Measurements from ENCODE around the gene TRIO.

The TRIO gene

GRCh38 chr5:14167211-14167845 is 24.2 kb downstream of the TRIO start:
- DNase-seq (ENCODE audit: low read depth, low spot score) = no peak

- DNase-seq (ENCODE audit: low read depth, low spot score) = no peak
These were observed 25.1 kb downstream of the TRIO start for GRCh38 chr5:14168144-14168792.

DNA sequence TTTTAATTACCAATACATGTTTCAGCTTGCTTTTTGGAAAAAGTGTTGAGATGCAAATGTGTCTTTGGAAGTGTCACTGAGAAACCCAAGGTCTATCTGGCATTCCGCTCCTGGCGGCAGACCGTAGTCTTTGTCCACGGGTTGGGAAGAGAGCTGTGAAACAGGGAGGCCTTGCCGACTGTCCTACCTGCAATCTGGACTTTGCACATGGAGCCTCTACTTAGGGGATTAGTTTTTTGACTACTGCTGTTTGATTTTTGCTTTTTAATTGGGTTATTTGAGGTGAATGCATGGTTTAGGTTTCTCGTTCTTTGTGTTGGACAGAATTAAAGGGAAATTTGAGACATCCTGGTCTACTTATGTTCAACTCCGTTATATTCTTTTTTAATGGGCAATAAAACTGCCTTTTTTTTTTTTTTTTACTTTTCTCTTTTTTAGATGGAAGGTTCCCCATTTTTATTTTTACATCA is 25.7 kb downstream of the TRIO start:
- no peak for DNase-seq (ENCODE audit: low read depth, low spot score)

GRCh38 chr5:14171046-14171445 is 27.9 kb downstream of the TRIO start:
- DNase-seq (ENCODE audit: low read depth, low spot score) = no peak

DNA sequence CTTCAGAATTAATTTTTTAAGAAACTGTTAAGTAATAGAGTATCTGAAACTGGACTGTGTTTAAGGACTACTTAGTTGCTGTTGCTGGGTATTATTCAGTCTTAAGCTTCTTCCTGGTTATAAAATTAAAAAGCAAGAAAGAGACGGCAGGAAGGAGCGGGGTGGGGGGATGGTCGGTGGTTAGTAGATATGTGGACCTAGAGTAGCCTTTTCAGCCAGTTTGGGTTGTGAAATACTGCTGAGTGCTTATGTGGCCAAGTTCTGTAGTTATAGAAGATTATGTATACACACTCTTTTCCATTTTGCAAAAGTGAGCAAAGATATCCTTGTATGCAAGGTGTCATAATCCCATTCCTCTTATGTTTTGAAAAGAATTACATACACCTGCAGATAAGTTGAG is 28.5 kb downstream of the TRIO start:
- DNase-seq (ENCODE audit: low read depth, low spot score) = no peak

DNA sequence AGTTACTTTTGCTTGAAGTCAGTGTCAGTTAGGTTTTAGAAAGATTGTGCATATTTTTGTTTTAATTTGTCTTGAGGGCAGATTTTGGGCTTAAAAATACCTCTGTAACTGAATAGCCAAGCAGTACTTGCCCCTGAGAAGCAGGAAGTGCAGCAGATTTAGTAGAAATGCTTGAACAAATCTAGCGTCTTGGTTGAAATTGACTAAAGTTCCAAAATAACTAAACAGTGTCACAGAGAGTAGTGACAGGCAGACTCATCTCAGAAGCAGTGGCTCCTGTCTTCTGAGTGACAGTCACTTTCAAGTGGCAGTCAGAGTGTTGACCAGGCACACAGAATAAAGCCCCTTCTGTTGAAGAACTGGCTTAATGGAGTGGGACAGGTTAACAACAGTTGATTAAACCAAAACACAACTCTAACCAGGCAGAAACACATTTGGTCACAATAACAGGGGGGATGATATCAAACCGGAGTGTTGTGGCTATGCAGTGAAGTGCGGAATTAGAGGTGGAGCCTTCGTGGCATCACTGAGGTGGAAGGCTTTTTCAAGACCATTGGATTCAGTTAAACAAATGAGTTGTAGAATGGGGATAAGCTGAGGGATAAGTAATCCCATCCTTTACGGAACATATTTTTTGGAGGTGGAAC is 29.1 kb downstream of the TRIO start:
- no peak for DNase-seq (ENCODE audit: low read depth, low spot score)

GRCh38 chr5:14173377-14174229 is 30.5 kb downstream of the TRIO start:
- no peak for DNase-seq (ENCODE audit: low read depth, low spot score)

DNA sequence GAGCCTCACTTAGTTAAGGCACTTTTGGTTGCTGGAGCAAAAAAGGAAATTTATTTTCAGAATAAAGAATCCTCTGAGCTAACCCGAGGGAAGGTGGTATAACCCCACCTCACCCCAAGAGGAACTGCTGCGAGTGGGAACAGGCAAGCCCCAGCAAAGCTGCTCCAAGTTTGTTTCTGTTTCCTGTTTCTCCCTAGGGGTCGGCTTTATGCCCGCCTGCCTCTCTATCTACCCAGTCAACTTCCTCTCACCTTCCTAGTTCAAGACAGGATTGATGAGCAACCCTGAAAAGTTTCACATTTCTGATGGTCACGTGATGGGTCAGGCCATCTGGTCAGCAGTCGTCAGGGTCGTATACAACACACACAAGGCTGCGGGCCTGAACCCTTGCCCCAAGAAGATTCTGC is 31.1 kb downstream of the TRIO start:
- DNase-seq (ENCODE audit: low read depth, low spot score) = no peak

DNA sequence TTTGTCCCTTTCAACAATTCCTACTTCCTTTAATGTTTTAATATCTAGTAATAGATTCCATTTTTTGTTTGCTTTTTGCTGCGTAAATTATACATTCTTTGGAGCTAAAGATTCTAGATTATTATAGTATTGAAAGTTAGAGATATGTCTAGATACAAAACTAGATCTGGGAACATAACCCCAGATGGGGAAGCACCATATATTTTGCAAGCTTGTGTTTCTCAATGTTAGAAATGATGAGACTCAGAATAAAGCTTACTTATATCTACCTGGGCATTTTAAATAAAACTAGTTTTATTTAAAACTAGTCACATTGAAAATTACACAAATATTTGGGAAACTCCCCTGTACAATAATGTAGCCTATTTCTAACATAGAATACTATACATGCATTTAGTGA is 32.2 kb downstream of the TRIO start:
- no peak for DNase-seq (ENCODE audit: low read depth, low spot score)

GRCh38 chr5:14176888-14177287 is 33.7 kb downstream of the TRIO start:
- DNase-seq (ENCODE audit: low read depth, low spot score) = no peak

DNA sequence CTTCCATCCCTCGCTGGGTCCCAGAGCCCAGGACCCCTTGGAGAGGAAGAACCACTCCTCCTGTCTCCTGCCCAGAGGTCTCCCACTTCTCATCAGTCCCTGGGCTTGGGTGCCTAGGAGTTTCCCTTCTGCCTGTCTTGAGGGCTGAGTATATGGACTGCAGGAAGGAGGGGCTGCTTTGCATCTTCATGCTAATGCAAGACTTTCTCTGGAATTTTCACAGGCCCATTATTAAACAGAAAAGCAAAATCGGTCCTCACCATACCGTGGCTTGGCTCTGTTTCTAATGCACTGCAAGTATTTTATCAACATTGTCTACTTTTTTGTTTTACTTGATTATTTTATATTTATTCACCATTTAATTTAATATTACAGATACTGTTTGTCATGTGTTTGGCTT is 34.5 kb downstream of the TRIO start:
- no peak for DNase-seq (ENCODE audit: low read depth, low spot score)

DNA sequence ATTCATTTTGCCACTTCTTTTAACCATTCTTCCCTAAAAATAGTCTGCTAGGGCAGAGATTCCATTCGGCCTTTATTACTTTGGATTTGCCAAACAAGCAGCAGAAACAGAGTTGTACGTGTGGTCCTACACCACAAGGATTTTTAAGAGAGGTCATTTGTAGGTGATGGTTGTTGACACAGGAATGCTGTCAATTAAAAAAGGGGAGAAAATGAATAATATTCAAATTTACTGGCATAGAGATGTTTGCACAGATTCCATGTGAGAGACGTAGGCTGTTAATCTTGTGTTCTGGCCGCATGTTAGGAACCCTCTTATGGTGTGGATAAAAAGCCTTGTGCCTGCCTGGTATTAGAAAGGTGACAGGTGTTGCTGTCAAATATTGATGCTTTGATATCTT is 34.9 kb downstream of the TRIO start:
- DNase-seq (ENCODE audit: low read depth, low spot score) = no peak

GRCh38 chr5:14178671-14179211 is 35.6 kb downstream of the TRIO start:
- peak; percentile 57 for DNase-seq (ENCODE audit: low read depth, low spot score)

- DNase-seq (ENCODE audit: low read depth, low spot score) = no peak
These were observed 36.3 kb downstream of the TRIO start for GRCh38 chr5:14179446-14179845.

DNA sequence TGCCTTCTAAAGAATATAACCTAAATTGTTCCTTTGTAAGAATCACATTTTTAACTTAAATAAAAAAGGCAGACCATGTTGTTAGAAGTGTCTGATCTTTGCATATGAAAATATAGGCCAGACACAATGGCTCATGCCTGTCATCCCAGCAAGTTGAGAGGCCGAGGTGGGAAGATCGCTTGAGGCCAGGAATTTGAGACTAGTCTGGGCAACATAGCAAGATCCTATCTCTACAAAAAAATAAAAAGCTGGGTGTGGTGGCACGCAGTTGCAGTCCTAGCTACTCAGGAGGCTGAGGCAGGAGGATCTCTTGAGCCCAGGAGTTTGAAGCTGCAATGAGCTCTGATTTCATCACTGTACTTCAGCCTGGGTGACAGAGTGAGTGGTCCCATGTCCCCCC is 37.3 kb downstream of the TRIO start:
- no peak for DNase-seq (ENCODE audit: low read depth, low spot score)

- no peak for DNase-seq (ENCODE audit: low read depth, low spot score)
These were observed 38.3 kb downstream of the TRIO start for GRCh38 chr5:14181299-14181968.

DNA sequence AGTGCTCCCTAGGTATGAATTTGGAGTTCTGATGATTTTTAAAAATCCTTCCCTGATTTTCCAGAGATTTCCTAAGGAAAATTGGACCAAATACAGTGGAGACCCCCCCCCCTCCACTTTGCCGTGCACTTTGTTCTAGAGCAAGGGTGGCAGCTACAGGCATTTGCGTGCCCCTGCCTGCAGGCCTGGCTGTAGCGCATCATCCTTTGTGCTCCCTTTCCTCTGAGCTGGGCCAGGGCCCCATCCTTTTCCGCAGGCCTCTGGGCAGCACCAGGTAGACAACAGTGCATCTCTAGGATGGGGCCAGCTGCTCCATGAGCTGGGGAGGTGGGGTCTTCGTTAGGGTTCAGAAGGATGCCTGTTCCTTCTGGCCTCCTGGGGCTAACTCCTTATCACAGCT is 39.6 kb downstream of the TRIO start:
- no peak for DNase-seq (ENCODE audit: low read depth, low spot score)

DNA sequence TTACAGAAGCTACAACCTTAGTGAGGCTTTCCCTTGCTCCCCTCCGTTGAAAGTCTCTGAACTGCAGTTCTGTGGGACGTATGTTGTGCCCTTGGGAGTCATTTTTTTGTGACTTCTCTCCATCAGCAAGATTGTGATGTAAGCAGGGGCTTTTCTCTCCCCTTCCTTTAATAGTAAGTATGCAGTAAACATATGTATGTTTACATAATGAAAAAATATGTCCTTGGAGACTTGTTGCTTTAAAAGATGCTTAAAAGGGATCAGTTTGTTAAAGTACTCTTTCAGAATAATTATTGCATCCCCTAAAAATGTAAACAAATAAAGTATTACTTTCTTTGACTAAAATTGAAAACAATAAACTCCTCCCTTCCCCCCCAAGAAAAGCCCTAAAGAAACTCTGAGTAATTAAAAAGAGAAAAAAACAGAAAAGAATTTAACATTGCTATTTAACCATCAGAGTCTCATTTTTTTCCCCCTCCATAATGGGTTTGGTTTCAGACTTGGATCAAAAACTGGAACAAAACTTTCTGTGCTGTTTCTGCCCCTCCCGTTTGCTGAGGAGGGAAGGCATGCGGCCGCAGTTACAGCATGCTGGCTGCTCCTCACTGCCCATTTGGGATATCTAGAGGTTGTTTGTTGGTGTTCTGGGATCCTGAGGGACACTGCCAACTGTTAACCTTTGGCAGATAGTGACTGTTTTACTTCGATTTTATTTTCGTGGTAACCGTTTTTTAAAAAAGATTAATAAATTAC is 40.2 kb downstream of the TRIO start:
- DNase-seq (ENCODE audit: low read depth, low spot score) = no peak

- no peak for DNase-seq (ENCODE audit: low read depth, low spot score)
These were observed 40.9 kb downstream of the TRIO start for GRCh38 chr5:14184082-14184481.

DNA sequence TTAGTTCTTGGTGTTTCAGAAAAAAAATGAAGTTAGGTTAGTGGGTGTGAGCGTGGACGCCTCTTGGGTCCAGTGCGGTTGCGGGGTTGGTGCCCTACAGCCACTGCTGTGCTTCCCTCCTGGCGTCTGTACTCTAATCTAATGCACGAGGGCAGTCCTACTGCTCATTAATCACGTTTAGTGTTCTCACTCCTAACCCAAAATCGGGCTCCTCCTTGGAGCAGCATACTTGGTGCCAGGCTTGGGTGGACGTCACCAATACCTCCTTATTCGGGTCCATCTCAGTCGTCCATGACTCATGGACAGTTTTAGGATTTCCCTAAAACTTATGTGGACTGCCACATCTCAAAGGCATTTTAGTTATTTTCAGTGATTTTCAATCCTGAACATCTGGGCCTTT is 41.6 kb downstream of the TRIO start:
- DNase-seq (ENCODE audit: low read depth, low spot score) = no peak
